Panc1 (cell line): ENCODE results near the gene WWOX. TPM values are rescaled to one million over a fixed set of nuclear protein-coding genes. Genes with fewer than 3 reads are reported as not detected.

Source experiments
- ATAC-seq: fragments of 200-7000 bp; cut with Tn5 transposase; 2 replicates; pipeline ENCODE4 v1.9.1; 2020; ENCODE audit warnings: mild to moderate bottlenecking, moderate library complexity
- BruUV-seq: library from RNA; stranded (reverse); fragments of 400-500 nt; replicated peaks from 2 replicates; lab custom pipeline; 2021; lab: Mats Ljungman, UMichigan
- CTCF ChIA-PET: fragments of 300-600 bp; sonication (Branson Sonifier 250); formaldehyde crosslinking; loops from one replicate; lab custom pipeline; 2022; ENCODE audit warnings: antibody characterized with exemption; lab: Charles Lee
- POLR2A ChIA-PET: fragments of 300-600 bp; sonication (Branson Sonifier 250); formaldehyde crosslinking; loops from one replicate; lab custom pipeline; 2022; ENCODE audit warnings: antibody characterized with exemption; lab: Charles Lee
- DNase-seq: peaks from one replicate; pipeline ENCODE4 v3.0.0-alpha.2; 2010; ENCODE audit warnings: low read depth, low spot score
- H3K27ac ChIP-seq: 2 replicates; pipeline ENCODE4 v1.5.1; 2011; ENCODE audit warnings: mild to moderate bottlenecking, low read length, inconsistent platforms
- H3K27me3 ChIP-seq: fragments of 200-500 bp; sonication (Bioruptor generic); 2 replicates; pipeline ENCODE4 v1.6.0; 2014; ENCODE audit warnings: low read length, inconsistent platforms; ENCODE audit not compliant: control insufficient read depth, insufficient read depth
- H3K36me3 ChIP-seq: fragments of 200-500 bp; sonication (Bioruptor generic); 2 replicates; pipeline ENCODE4 v1.5.1; 2014; ENCODE audit warnings: inconsistent platforms, mild to moderate bottlenecking, low read length, moderate library complexity; ENCODE audit not compliant: control insufficient read depth, insufficient read depth
- H3K4me1 ChIP-seq: 2 replicates; pipeline ENCODE4 v1.5.1; 2011; ENCODE audit warnings: inconsistent platforms, mild to moderate bottlenecking, low read length, moderate library complexity; ENCODE audit not compliant: control insufficient read depth, insufficient read depth
- H3K4me3 ChIP-seq, 2 experiments: 2 replicates each; pipeline ENCODE4 v1.5.1; 2011 to 2012; ENCODE audit warnings: low read depth in 2 of 2, low read length in 2 of 2, mild to moderate bottlenecking in 2 of 2, inconsistent platforms in 1 of 2, moderate library complexity in 1 of 2
- H3K9me3 ChIP-seq: fragments of 200-500 bp; sonication (Bioruptor generic); 2 replicates; pipeline ENCODE4 v1.5.1; 2014; ENCODE audit warnings: low read depth, mild to moderate bottlenecking, inconsistent platforms, low read length, moderate library complexity; ENCODE audit not compliant: control insufficient read depth, insufficient read depth
- CTCF ChIP-seq: fragments of 450-650 bp; IDR thresholded peaks from 2 replicates; pipeline ENCODE4 v1.5.1; 2017; ENCODE audit warnings: mild to moderate bottlenecking
- POLR2AphosphoS5 ChIP-seq: IDR thresholded peaks from 2 replicates; pipeline ENCODE4 v1.6.1; 2012; ENCODE audit warnings: mild to moderate bottlenecking, low read depth, low read length, moderate library complexity
- SIN3A ChIP-seq: IDR thresholded peaks from 2 replicates; pipeline ENCODE4 v1.6.1; 2012; ENCODE audit warnings: low read depth, mild to moderate bottlenecking, low read length, moderate library complexity, borderline replicate concordance; ENCODE audit not compliant: insufficient read depth
- TCF7L2 ChIP-seq: IDR thresholded peaks from 2 replicates; pipeline ENCODE4 v1.6.1; 2011; ENCODE audit warnings: mild to moderate bottlenecking, low read depth, low read length, inconsistent platforms
- in situ Hi-C: cut with HindIII; loops from 2 replicates; pipeline ENCODE4 v1.10.0; 2016; ENCODE audit warnings: low sequenced_read_pairs, low pct_unique_long_range_greater_than_20kb
- intact Hi-C: fragments of 100-400 bp; cut with micrococcal nuclease; formaldehyde crosslinking; loops from one replicate; pipeline ENCODE4 v1.10.0; 2022; ENCODE audit not compliant: unreplicated experiment
- total RNA-seq: library from RNA; stranded (reverse); gene quantifications from one replicate; pipeline ENCODE4 v1.2.1, GENCODE V29; 2021; ENCODE audit not compliant: unreplicated experiment
- TF ChIP-seq, protein P1 (sequence below), 2 experiments: IDR thresholded peaks; 2 replicates each; pipeline ENCODE4 v1.6.1; 2011 to 2012; ENCODE audit warnings: low read depth in 2 of 2, control low read depth in 1 of 2, low read length in 1 of 2, mild to moderate bottlenecking in 1 of 2, moderate library complexity in 1 of 2; ENCODE audit not compliant: insufficient read depth in 1 of 2

Gene WWOX
- total RNA-seq, 1 experiment from 2014 or later, result 12.5 TPM

DNA sequence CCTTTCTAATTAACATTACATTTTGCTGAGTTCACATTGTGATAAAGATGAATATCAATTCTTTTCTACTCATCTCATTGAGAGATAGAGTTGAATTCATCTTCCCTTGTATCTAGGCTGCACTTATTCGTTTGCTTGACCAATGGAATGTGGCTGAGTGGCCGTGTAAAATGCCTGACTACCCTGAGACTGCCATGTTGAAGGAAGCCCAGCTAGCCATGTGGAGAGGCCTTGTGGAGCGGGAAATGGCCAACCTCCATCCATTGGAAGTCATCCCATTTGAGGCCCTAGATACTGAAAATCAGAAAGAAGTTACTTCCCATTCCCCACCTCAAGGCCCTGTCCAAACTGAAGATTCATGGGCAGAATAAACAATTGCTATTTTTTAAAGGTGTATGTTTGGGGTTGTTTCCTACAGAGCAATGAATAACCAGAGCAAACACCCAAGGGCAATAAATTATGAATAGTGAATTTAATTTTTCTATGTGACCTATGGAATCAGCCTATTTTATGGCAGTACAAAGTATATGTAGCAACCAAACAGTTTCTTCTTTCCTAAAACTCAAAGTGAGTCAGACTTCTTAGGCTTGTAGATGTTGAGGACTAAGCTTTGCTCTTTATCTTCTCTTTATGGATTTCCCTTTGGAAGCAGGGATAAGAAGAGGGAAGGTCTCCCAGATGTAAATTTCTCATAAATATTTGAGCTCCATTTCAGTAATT is 956.0 kb downstream of the WWOX start:
- Histone ChIP-seq H3K27ac (no peak overlapping the region), H3K4me1 (no peaks in the 10 kb centered on the region), H3K27me3 (no peaks in the 10 kb centered on the region; the same call in 1 of the 2 replicates), H3K9me3 (no peaks in the 10 kb centered on the region), H3K36me3 (no peaks in the 10 kb centered on the region), H3K4me3 (no peak overlapping the region)
- CTCF ChIA-PET, result no interaction called here
- no peak for ATAC-seq
- DNase-seq, result no peak
- in situ Hi-C loops, result no loop called here
- TF ChIP-seq POLR2AphosphoS5 (no peak), SIN3A (no peak), CTCF (no peak), TCF7L2 (no peak)
- TF ChIP-seq, protein P1, sequence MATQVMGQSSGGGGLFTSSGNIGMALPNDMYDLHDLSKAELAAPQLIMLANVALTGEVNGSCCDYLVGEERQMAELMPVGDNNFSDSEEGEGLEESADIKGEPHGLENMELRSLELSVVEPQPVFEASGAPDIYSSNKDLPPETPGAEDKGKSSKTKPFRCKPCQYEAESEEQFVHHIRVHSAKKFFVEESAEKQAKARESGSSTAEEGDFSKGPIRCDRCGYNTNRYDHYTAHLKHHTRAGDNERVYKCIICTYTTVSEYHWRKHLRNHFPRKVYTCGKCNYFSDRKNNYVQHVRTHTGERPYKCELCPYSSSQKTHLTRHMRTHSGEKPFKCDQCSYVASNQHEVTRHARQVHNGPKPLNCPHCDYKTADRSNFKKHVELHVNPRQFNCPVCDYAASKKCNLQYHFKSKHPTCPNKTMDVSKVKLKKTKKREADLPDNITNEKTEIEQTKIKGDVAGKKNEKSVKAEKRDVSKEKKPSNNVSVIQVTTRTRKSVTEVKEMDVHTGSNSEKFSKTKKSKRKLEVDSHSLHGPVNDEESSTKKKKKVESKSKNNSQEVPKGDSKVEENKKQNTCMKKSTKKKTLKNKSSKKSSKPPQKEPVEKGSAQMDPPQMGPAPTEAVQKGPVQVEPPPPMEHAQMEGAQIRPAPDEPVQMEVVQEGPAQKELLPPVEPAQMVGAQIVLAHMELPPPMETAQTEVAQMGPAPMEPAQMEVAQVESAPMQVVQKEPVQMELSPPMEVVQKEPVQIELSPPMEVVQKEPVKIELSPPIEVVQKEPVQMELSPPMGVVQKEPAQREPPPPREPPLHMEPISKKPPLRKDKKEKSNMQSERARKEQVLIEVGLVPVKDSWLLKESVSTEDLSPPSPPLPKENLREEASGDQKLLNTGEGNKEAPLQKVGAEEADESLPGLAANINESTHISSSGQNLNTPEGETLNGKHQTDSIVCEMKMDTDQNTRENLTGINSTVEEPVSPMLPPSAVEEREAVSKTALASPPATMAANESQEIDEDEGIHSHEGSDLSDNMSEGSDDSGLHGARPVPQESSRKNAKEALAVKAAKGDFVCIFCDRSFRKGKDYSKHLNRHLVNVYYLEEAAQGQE (IDR thresholded peaks at IDR 0.05; ENCODE audit: insufficient read depth in 1 of 2, low read depth in 2 of 2, low read length in 1 of 2), result no peak
- intact Hi-C loops, result no loop called here
- no TSS peak for BruUV-seq
- POLR2A ChIA-PET, result no interaction called here

- Histone ChIP-seq H3K27me3 (no peaks in the 10 kb centered on the region; the same call in 1 of the 2 replicates), H3K4me3 (no peak overlapping the region), H3K4me1 (no peaks in the 10 kb centered on the region), H3K36me3 (no peaks in the 10 kb centered on the region), H3K27ac (no peak overlapping the region), H3K9me3 (no peaks in the 10 kb centered on the region)
- no peak for ATAC-seq
- no TSS peak for BruUV-seq
- CTCF ChIA-PET, result no interaction called here
- POLR2A ChIA-PET, result no interaction called here
- TF ChIP-seq POLR2AphosphoS5 (no peak), SIN3A (no peak), TCF7L2 (no peak), CTCF (no peak)
- TF ChIP-seq, protein P1 (IDR thresholded peaks at IDR 0.05; ENCODE audit: insufficient read depth in 1 of 2, low read depth in 2 of 2, low read length in 1 of 2), result no peak
- in situ Hi-C loops (no loop called here), intact Hi-C loops (no loop called here)
- no peak for DNase-seq
Observed at GRCh38 chr16:79061181-79061580, 961.7 kb downstream of the WWOX start.
